ENCODE measurements around the gene SLC9A5.

DNA sequence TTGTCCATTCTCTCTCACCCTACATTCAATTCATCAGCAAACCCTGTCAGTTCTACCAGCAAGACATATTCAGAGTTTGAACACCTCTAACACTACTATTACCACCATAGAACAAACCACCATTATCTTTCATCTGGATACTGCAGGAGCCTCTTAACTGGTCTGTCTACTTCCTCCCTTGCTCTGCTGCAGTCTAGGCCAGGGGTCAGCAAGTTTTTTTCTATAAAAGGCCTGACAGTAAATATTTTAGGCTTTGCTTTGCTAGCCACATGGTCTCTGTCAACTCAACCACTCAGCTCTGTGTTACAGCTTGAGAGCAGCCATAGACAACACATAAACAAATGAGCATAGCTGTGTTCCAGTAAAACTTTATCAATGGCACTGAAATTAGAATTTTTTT, 63.9 kb downstream of the SLC9A5 start:
- TF ChIP-seq CTCF (IDR thresholded peaks at IDR 0.05 in 8 of 11, conservative IDR thresholded peaks at IDR 0.05 in 3 of 11), result no peak
- no peak for TF ChIP-seq POLR2AphosphoS5 (IDR thresholded peaks at IDR 0.05)
- TF ChIP-seq POLR2A (IDR thresholded peaks at IDR 0.05), result no peak
